Upper lobe of left lung (tissue), 6 donors: ENCODE measurements around the gene PMAIP1. TPM values are rescaled to one million over a fixed set of nuclear protein-coding genes. Genes with fewer than 3 reads are reported as not detected.

Experiments
- ATAC-seq, 2 donors: fragments of 200-7000 bp; cut with Tn5 transposase; one replicate each; pipeline ENCODE4 v1.9.1; 2022; ENCODE audit warnings: mild to moderate bottlenecking in 2 of 2, moderate library complexity in 2 of 2; ENCODE audit not compliant: low FRiP score in 2 of 2
- DNase-seq, 2 donors: peaks; one replicate each; pipeline ENCODE4 v3.0.0-alpha.2; 2019 to 2020
- H3K27ac ChIP-seq, 4 donors: fragments of 200-600 bp; sonication (generic); one replicate each; pipeline ENCODE4 v1.5.1; 2016 to 2019
- H3K27me3 ChIP-seq, 4 donors: fragments of 200-600 bp; sonication (generic); one replicate each; pipeline ENCODE4 v1.5.1; 2017 to 2019
- H3K36me3 ChIP-seq, 4 donors: fragments of 200-600 bp; sonication (generic); one replicate each; pipeline ENCODE4 v1.5.1; 2016 to 2019
- H3K4me1 ChIP-seq, 4 donors: fragments of 200-600 bp; sonication (generic); one replicate each; pipeline ENCODE4 v1.5.1; 2018 to 2019
- H3K4me3 ChIP-seq, 4 donors: fragments of 200-600 bp; sonication (generic); one replicate each; pipeline ENCODE4 v1.5.1; 2017 to 2019; ENCODE audit warnings: mild to moderate bottlenecking in 2 of 4, moderate library complexity in 1 of 4
- H3K9me3 ChIP-seq, 4 donors: fragments of 200-600 bp; sonication (generic); one replicate each; pipeline ENCODE4 v1.5.1; 2018 to 2019
- EP300 ChIP-seq, 4 donors: sonication (generic); formaldehyde crosslinking; IDR thresholded peaks; one replicate each; pipeline ENCODE4 v1.5.1; 2017; ENCODE audit warnings: antibody characterized with exemption in 4 of 4, control low read depth in 2 of 4
- POLR2A ChIP-seq, 4 donors: fragments of 450-650 bp; IDR thresholded peaks; one replicate each; pipeline ENCODE4 v1.5.1; 2016 to 2017; ENCODE audit warnings: antibody characterized with exemption in 4 of 4, mild to moderate bottlenecking in 2 of 4
- POLR2AphosphoS5 ChIP-seq, 2 donors: sonication (generic); formaldehyde crosslinking; IDR thresholded peaks; one replicate each; pipeline ENCODE4 v1.5.1; 2017; ENCODE audit warnings: antibody characterized with exemption in 2 of 2
- WGBS, 2 donors: methylation state at CpG; one replicate each; pipeline ENCODE4 v1.1.5; 2017 to 2018; 5-methylcytosine and 5-hydroxymethylcytosine counted together
- total RNA-seq, 6 donors: library from RNA; depleted of rRNA in 4 of 6; stranded (reverse); fragments of >200 nt in 4 of 6; gene quantifications; one replicate each; pipeline versions ENCODE4 v1.1.0 to v1.2.1, GENCODE V29; 2016 to 2021
- TF ChIP-seq, protein P1 (sequence below), 6 experiments: fragments of 450-650 bp in 4 of 6; fragments of 200-600 bp in 2 of 6; sonication (generic) in 2 of 6; IDR thresholded peaks; one replicate each; pipeline ENCODE4 v1.5.1; 2016 to 2019; ENCODE audit warnings: antibody characterized with exemption in 6 of 6
- donor health status: DM: no; HTN: no; CAD: no; lungs with moderate emphysema.
- donor health status: DM: no; HTN: yes; CAD: no; lungs with severe emphysema.

The PMAIP1 gene
- total RNA-seq, 6 donors from 2014 or later = 0.67 to 5.5 (median 4.4) TPM; not detected in 1

DNA sequence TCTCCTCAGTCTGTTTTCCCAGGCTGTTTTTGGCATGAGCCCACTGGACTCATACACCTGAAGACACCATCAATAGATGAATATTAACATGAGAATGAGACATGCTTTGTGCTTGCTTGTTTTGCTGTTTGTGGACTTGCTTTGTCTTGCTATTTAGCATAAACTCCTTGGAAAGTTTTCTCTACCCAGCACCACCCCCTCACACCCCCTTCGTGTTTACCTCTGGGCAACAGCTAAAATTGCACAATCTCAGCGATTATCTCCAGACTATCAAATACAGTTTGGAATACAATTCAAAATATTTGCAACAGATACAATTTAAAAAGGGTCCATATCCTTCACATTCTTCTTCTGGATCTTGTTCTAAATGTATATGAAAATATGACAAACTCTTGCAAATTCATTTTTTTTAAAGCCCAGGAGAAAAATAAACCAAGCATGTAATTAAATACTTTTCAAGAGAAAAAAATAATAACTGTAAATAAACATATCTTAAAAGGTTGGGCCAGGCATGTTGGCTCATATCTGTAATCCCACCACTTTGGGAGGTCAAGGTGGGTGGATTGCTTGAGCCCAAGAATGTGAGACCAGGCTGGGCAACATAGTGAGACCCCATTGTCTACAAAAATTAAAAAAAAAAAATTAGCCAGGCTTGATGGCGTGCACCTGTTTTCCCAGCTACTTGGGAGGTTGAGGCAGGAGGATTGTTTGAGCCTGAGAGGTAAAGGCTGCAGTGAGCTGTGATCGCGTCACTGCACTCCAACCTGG lies 32.3 kb upstream of the PMAIP1 start:
- 68 to 70% methylated on average over 5 of the region's 5 CpGs for WGBS, 2 donors
- Histone ChIP-seq H3K27me3 (no peaks in the 10 kb centered on the region), H3K4me3 (no peak overlapping the region), H3K4me1 (no peaks in the 10 kb centered on the region), H3K9me3 (no peaks in the 10 kb centered on the region), H3K36me3 (no peaks in the 10 kb centered on the region), H3K27ac (no peak overlapping the region)
- no peak for DNase-seq
- TF ChIP-seq EP300 (IDR thresholded peaks at IDR 0.05) (no peak), POLR2A (IDR thresholded peaks at IDR 0.05) (no peak), POLR2AphosphoS5 (IDR thresholded peaks at IDR 0.05) (no peak)
- TF ChIP-seq, protein P1, sequence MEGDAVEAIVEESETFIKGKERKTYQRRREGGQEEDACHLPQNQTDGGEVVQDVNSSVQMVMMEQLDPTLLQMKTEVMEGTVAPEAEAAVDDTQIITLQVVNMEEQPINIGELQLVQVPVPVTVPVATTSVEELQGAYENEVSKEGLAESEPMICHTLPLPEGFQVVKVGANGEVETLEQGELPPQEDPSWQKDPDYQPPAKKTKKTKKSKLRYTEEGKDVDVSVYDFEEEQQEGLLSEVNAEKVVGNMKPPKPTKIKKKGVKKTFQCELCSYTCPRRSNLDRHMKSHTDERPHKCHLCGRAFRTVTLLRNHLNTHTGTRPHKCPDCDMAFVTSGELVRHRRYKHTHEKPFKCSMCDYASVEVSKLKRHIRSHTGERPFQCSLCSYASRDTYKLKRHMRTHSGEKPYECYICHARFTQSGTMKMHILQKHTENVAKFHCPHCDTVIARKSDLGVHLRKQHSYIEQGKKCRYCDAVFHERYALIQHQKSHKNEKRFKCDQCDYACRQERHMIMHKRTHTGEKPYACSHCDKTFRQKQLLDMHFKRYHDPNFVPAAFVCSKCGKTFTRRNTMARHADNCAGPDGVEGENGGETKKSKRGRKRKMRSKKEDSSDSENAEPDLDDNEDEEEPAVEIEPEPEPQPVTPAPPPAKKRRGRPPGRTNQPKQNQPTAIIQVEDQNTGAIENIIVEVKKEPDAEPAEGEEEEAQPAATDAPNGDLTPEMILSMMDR (IDR thresholded peaks at IDR 0.05) = no peak
- ATAC-seq = no peak

DNA sequence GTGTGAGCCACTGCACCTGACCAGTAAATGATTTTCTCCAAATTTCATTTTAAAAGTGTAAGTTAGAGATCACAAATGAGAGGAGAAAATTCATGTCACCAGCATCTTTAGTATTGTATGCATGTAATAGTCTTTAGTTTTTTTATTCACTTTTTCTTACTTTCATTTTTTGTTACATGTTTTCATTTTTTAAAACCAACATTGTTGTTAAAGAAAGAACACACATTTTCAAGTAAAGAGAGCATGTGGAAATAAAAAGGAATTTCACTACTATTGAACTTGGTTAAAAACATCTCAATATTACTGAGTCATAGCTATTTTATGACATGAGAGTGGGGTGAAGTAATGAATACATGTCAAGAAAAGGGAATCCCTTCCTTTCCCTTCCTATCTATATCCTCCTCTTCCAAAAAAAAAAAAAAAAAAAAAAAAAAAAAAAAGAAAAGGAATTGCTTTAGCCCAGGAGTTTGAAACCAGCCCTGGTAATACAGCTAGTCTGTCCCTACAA lies 29.1 kb upstream of the PMAIP1 start:
- Histone ChIP-seq H3K36me3 (no peaks in the 10 kb centered on the region), H3K4me3 (no peak overlapping the region), H3K4me1 (no peaks in the 10 kb centered on the region), H3K27me3 (no peaks in the 10 kb centered on the region), H3K9me3 (no peaks in the 10 kb centered on the region), H3K27ac (no peak overlapping the region)
- TF ChIP-seq POLR2A (IDR thresholded peaks at IDR 0.05) = no peak
- TF ChIP-seq POLR2AphosphoS5 (IDR thresholded peaks at IDR 0.05) = no peak
- TF ChIP-seq EP300 (IDR thresholded peaks at IDR 0.05) = no peak
- TF ChIP-seq, protein P1 (IDR thresholded peaks at IDR 0.05) = no peak
- ATAC-seq = no peak
- DNase-seq = no peak

DNA sequence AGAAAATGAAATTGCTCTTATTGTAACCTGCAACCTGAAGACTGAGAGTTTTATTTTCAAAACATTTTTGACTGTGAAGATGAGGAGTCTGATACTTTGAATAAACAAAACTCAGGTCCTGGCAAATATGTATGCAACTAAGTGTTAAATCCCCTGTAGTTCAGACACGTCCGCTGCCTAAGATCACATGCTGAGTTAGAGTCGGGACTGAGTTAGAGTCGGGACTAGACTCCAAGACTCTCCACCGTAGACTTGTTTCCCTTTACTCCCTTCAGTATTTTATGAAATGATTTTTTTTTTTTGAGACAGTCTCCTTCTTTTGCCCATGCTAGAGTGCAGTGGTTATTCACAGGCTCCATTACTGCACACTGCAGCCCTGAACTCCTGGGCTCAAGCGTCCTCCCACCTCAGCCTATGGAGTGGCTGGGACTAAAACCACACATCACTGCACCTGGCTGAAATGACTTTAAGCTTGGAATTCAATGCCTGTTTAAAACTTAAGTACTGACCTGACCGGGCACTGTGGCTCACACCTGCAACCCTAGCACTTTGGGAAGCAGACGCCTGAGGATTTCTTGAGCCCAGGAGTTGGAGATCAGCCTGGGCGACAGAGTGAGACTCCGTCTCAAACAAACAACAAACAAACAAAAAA lies 28.0 kb upstream of the PMAIP1 start:
- Histone ChIP-seq H3K27ac (no peak overlapping the region), H3K36me3 (no peaks in the 10 kb centered on the region), H3K4me1 (no peaks in the 10 kb centered on the region), H3K9me3 (no peaks in the 10 kb centered on the region), H3K27me3 (no peaks in the 10 kb centered on the region), H3K4me3 (no peak overlapping the region)
- no peak for ATAC-seq
- WGBS, 2 donors = 75 to 76% methylated on average over 10 of the region's 10 CpGs
- no peak for TF ChIP-seq POLR2AphosphoS5 (IDR thresholded peaks at IDR 0.05)
- no peak for TF ChIP-seq POLR2A (IDR thresholded peaks at IDR 0.05)
- TF ChIP-seq, protein P1 (IDR thresholded peaks at IDR 0.05) = no peak
- TF ChIP-seq EP300 (IDR thresholded peaks at IDR 0.05) = no peak
- no peak for DNase-seq

DNA sequence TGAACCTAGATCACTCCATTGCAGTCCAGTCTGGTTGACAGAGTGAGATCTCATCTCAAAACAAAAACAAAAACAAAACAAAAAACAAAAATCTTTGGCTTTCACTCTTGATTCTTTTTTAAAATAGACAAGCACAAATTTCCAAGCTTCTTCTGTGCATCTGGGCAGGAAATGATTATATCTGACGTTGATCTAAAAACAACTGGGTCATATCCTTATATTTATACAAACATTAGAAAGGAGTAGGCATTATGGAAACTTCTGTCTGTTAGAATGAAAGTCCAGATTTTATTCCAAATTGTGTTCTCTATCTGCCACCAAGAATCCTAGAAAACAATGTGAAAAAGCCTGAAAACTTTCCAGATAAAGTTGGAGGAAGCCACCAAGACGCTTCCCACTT lies 26.2 kb upstream of the PMAIP1 start:
- H3K4me1 ChIP-seq = no peaks in the 10 kb centered on the region
- no peak for ATAC-seq
- H3K27ac ChIP-seq = no peak overlapping the region
- no peaks in the 10 kb centered on the region for H3K27me3 ChIP-seq
- H3K36me3 ChIP-seq = no peaks in the 10 kb centered on the region
- DNase-seq = no peak
- H3K9me3 ChIP-seq = no peaks in the 10 kb centered on the region
- H3K4me3 ChIP-seq = no peak overlapping the region
- WGBS, 2 donors = 62 to 70% methylated on average over 2 of the region's 2 CpGs
- TF ChIP-seq POLR2A (IDR thresholded peaks at IDR 0.05) (no peak), POLR2AphosphoS5 (IDR thresholded peaks at IDR 0.05) (no peak), EP300 (IDR thresholded peaks at IDR 0.05) (no peak)
- TF ChIP-seq, protein P1 (IDR thresholded peaks at IDR 0.05) = no peak
